ENCODE measurements around the gene MRRF. TPM values are rescaled to one million over a fixed set of nuclear protein-coding genes. Genes with fewer than 3 reads are reported as not detected.
"Not testable (repeated sequence)": the region's sequence is repeated elsewhere in the genome, so short reads cannot be mapped to it uniquely, and the experiment has no call there.

MRRF gene
- total RNA-seq, 1 experiment from 2014 or later: 90.6 TPM

GRCh38 chr9:122330466-122330865, 65.8 kb downstream of the MRRF start:
- DNase-seq (ENCODE audit: extremely low read depth, low read depth): not testable (repeated sequence)

DNA sequence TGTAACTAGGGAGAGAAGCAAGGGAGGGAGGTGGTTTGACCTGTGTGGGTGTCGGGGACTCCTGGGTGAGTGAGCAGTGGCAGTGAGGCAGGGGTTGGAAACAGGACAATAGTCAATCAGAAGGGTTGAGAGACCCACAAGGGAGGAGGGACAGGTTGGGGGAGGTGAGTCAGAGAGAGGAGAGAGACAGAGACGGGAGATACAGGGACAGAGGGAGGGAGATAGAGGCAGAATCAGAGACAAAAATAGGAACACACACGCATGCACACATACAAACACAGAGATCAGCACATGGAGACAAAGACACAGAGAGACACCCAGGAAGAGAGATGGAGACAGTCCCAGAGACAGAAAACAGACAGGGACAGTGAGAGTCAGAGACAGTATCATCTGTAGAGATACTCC, 66.8 kb downstream of the MRRF start:
- DNase-seq (ENCODE audit: extremely low read depth, low read depth): no peak

GRCh38 chr9:122332083-122332482, 67.4 kb downstream of the MRRF start:
- DNase-seq (ENCODE audit: extremely low read depth, low read depth): no peak

- DNase-seq (ENCODE audit: extremely low read depth, low read depth): no peak
Observed at GRCh38 chr9:122332644-122333043, 68.0 kb downstream of the MRRF start.

DNA sequence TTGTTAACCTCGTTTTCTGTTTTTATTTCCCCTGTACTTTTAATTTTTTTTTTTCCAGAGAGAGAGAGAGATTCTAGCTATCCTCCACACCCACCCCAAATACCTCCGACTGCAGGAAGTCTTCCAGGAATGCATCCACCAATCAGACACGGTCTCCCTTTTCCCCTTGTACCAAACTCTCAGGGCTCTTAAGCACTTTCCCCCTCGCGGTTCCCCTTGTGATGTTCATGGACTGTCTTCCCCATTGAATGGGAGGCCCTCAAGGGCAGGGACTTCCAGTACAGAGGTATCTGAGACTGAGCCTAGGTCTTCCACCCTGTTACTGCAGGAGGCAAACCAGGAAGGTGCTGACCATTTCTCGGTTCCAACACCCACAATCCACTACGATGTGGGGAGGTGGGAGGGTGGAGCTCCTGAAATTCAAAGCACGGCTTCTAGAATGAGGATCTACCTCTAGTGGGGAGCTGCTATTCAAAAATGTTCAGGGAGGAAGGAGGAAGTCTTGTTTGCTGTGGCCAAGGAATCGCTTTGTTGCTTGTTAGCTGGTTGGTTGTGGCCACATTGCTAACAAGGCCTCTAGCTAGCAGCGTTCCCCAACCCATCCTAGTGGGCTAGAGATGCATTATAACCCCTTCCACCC, 68.6 kb downstream of the MRRF start:
- DNase-seq (ENCODE audit: extremely low read depth, low read depth): no peak

DNA sequence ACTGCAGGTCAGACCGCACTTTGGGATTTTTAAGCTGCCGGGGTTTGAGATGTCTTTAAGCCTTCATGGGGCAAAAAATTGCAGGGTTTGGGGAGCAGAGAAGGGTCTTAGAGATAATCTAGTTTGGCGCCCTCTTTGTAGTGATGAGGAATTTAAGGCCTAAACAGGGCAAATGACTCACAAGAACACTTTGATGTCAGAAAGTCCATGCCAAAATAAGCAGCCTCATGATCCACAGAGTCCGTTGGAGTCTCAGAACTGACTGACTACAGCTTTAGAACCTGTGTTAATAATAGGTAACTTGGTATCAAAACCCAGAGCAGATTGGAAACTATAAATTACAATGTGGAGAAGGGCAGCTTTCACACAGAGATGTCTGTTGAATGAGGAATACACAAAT, 70.2 kb downstream of the MRRF start:
- no peak for DNase-seq (ENCODE audit: extremely low read depth, low read depth)

GRCh38 chr9:122336189-122336588, 71.5 kb downstream of the MRRF start:
- DNase-seq (ENCODE audit: extremely low read depth, low read depth): no peak

GRCh38 chr9:122336866-122337555, 72.3 kb downstream of the MRRF start:
- DNase-seq (ENCODE audit: extremely low read depth, low read depth): no peak

DNA sequence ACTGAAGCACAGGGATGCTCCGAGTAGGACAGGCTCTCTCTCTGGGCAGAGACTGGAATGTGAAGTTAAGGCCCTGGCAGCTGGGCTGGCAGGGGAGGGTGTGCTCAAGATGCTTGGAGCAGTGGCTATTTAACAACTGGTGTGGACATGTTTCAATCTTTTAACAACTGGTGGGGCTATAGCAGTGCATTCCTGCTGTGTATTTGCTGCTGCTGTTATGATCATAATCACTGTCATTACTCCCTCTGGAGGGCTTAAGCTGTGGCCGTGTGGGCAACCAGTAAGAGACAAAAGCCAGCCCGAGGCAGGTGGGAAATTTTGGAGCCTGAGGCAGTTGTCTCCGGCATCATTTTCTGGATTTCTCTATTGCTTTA, 72.9 kb downstream of the MRRF start:
- DNase-seq (ENCODE audit: extremely low read depth, low read depth): no peak

- no peak for DNase-seq (ENCODE audit: extremely low read depth, low read depth)
Observed at GRCh38 chr9:122338536-122338935, 73.9 kb downstream of the MRRF start.

- no peak for DNase-seq (ENCODE audit: extremely low read depth, low read depth)
Observed at GRCh38 chr9:122338994-122339393, 74.3 kb downstream of the MRRF start.

DNA sequence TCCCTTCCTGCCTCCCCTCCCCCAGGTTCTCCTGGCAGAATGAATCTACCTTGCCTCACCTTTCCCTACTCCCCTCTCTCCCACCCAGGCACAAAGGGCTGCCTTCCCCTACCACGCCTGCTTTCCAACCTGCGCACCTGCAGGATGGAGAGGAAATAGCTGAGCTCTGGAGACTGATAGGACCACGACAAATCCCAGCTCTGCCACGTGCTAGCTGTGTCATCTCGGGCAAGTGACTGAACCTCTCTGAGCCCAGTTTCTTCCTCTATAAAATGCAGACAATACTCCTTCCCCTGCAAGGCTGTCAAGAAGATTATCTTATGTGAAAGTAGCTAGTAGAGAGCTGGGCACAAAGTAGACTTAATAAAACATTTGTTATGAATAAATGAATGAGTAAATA, 74.9 kb downstream of the MRRF start:
- no peak for DNase-seq (ENCODE audit: extremely low read depth, low read depth)

DNA sequence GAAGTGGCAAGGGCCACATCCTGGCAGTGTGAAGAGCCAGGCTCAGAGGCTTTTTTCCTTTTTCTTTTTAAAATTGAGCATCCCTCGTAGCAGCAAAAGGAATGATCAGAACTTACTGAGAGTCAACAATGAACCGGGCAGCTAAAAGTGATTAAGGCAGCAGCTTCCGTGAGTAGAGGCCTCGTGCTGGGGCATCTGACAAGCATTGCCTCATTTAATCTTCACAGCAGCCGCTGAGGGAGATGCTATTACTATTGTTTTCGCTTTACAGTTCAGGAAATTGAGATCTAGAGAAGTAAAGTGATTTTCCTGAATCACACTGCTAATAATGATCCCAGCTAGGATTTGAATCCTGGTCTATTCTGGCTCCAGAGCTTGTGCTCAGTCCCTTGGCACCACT, 75.5 kb downstream of the MRRF start:
- no peak for DNase-seq (ENCODE audit: extremely low read depth, low read depth)

DNA sequence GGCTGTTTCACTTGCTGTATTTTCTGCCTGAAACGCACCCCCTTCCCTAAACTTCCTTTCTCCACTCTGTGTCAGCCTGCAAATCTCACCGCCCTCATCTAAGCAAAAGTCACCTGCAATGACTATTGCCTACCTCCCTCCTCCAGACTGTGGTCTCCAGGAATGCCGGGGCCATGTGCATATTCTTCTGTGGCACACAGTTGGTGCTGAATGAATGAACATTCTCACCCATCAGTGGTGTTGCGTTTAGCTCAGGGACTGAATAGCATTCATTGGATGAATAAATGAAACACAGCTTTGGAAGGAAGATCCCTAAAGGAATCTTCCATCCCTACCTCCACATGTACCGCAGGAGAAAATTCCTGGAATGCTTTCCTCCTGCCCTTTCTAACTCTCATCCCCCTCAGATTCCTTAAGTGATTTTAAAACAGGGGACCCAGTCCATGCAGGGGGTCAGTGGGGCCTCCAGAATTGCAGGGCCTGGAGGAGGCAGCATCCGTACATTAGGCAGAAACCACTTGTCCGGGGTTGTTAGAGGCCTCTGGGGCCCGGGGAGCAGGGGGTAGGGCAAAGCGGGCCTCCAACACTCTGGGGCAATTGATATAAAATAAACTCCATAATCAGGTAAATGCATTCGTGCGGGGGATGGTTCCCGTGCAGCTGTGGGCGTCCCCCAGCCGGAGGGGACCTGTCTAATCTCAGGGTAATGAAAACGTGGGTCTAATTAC, 77.8 kb downstream of the MRRF start:
- no peak for DNase-seq (ENCODE audit: extremely low read depth, low read depth)

DNA sequence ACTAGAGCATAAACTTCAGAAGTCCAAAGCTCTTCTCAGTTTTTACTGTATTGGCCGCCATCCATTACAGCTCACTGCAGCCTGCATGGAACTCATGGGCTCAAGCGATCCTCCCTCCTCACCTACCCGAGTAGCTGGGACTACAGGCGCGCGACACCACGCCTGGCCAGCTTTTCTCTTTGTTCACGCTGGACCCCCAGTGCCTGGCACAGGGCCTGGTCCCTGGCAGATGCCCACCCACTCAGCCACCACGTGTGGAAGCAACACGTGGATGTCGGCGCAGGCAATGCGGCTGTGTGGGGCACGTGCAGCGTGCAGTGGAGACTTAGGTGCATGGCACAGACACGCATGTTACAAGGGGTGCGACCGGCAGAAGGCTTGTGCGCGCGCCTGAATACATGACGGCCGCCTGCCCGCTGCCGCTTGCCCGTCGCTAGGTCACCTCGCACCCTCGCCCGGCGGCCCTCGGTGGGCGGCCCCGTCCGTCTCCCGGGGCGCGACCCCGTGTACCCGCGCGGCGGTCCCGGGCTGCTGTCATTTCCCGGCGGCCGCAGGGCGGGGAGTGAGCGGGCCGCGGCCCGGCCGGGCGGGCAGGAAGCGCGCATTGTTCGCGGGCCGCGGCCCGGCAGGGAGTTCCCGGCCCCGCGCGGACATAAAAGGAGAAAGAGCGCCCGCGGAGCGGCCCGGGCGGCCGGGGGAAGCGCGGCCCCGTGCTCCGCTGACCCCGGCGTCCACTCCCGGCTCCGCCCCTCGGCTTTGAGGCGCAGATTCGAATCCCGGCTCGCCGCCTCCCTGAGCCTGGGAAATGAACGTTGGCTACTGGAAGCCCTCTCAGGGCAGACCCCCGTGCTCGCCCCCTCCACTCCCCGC, 82.0 kb downstream of the MRRF start:
- no peak for DNase-seq (ENCODE audit: extremely low read depth, low read depth)

DNA sequence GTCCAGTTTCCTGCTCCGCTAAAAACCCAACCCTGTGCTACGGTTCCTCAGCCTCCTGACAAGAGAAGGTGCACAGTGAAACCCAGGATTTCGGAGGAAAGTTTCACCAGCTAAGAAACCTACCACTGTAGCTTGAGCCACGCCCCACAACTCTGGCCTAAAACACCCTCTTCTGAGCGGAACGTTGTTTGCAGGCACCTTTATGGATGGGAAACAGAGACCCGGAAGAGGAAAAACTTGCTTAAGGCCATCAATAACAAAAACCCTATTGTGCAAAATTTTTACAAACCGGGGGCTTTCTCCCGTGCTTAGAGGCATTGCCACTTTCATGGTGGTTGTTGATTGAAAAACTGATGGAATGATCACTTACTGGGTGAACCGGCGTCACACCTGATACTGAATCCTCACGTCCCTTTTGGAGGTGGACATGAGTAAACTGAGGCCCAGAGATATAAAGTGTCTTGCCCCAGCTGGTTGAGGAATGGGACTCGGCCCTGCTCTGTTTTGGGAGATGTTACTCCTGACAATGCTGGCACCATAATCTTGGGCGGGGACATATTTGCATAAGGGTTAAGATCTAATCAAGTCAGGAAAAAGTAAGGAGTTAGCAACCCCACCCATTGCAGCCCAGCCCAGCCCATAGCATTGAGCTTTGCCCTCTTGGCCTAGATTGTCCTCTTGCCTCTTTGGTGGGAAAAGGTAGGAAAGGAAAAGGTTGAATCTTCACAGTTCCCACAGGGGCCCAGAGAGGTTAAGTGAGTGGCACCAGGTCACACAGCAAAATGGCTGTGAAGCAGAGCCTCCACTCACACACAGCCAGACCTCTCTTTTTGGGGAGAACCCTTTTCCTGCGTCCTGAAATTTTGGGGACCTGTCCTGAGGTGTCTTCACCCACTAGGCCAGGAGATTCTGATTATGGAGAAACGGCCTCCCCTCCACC, 82.9 kb downstream of the MRRF start:
- DNase-seq (ENCODE audit: extremely low read depth, low read depth): no peak

DNA sequence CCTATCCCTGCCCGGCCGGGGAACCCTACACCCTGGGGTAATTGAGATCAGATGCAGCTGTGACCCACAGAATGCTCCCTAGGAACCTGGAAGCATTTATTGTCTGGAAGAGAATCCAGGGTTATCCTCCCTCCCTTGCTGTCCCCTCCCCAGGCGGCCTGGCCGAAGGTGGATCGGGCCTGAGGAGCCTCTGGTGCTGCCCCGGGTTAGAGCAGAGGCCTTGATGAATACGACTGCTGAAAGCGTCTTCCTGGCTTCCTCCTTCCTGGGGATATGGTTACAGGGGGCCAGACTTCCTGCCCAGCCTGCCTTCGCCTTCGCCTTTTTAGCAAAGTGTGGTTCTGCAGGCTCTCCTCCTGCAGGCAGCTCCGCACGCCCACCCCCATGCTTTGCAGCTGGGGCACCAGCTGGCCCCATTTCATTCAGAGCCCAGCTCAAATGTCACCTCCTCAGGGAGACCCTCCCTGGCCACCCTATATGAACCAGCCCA, 83.7 kb downstream of the MRRF start:
- no peak for DNase-seq (ENCODE audit: extremely low read depth, low read depth)

GRCh38 chr9:122348791-122349190, 84.1 kb downstream of the MRRF start:
- DNase-seq (ENCODE audit: extremely low read depth, low read depth): no peak

DNA sequence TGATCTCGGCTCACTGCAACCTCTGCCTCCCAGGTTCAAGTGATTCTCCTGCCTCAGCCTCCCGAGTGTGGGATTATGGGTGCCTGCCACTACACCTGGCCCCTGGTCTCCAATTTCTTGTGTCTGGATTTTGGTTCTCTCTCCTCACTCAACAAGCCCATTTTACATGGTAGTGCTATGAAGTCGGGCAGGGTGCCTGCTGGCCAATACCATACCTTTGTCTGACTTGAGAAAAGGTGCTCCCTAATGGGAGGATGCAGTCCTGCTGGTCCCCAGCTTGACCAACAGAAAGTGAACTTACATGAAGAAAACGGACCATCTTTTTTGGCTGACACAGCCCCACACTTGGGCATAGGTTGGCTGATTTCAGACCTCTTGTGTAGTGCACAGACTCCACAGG, 84.5 kb downstream of the MRRF start:
- DNase-seq (ENCODE audit: extremely low read depth, low read depth): no peak
